HepG2 (cell line): ENCODE results near the gene NME2. TPM values are rescaled to one million over a fixed set of nuclear protein-coding genes. Genes with fewer than 3 reads are reported as not detected.

Experiments used
- CEBPB ChIP-seq: IDR thresholded peaks from 2 replicates; pipeline ENCODE4 v1.6.1; 2011; ENCODE audit warnings: low read depth, low read length, improper control_type of control experiment, borderline replicate concordance
- HNRNPL ChIP-seq: fragments of 200-400 bp; formaldehyde crosslinking; IDR thresholded peaks from 2 replicates; pipeline ENCODE4 v1.6.1; 2017; ENCODE audit warnings: mild to moderate bottlenecking, low read depth, low read length
- KDM5A ChIP-seq: fragments of 200-600 bp; sonication (generic); IDR thresholded peaks from 2 replicates; pipeline ENCODE4 v1.7.0; 2018; ENCODE audit warnings: antibody characterized with exemption, mild to moderate bottlenecking, low read length, borderline replicate concordance
- TAF1 ChIP-seq: sonication (generic); formaldehyde crosslinking; IDR thresholded peaks from 2 replicates; pipeline ENCODE4 v1.4.0; 2020; ENCODE audit warnings: missing genetic modification reagents
- ZBTB7A ChIP-seq: sonication (generic); formaldehyde crosslinking; IDR thresholded peaks from 2 replicates; pipeline ENCODE4 v1.8.0; 2022; ENCODE audit warnings: mild to moderate bottlenecking, missing genetic modification reagents
- ZNF530 ChIP-seq: sonication (generic); formaldehyde crosslinking; IDR thresholded peaks from 2 replicates; pipeline ENCODE4 v1.5.0; 2020; ENCODE audit warnings: low read depth, mild to moderate bottlenecking, missing genetic modification reagents
- ZNF7 ChIP-seq: IDR thresholded peaks from 2 replicates; pipeline ENCODE4 v1.6.1; 2016; ENCODE audit warnings: missing biosample characterization, missing genetic modification reagents
- polyA plus RNA-seq, 8 experiments: library from polyadenylated mRNA; depleted of rRNA in 3 of 8; stranded (reverse) in 7 of 8; unstranded in 1 of 8; fragments of >200 nt; fragmentation: Illumina TruSeq in 4 of 8; extraction: Trizol in 4 of 8; gene quantifications; 2 replicates each; pipeline versions ENCODE4 v1.2.1 to v1.2.3, GENCODE V29; 2011 to 2016; ENCODE audit warnings: low read depth in 4 of 8, missing spikeins in 1 of 8, mixed read lengths in 1 of 8; ENCODE audit not compliant: insufficient read depth in 1 of 8
- total RNA-seq, 5 experiments: library from RNA; depleted of rRNA; stranded (reverse); fragments of >200 nt; fragmentation: Illumina TruSeq; extraction: Trizol; gene quantifications; 2 replicates each; pipeline ENCODE4 v1.2.3, GENCODE V29; 2016; ENCODE audit warnings: low read depth in 1 of 5
- TF ChIP-seq, protein P1 (sequence below): sonication (generic); formaldehyde crosslinking; IDR thresholded peaks from 2 replicates; pipeline ENCODE4 v1.5.1; 2020; ENCODE audit warnings: mild to moderate bottlenecking, missing genetic modification reagents, borderline replicate concordance
- TF ChIP-seq, protein P2 (sequence below): sonication (generic); formaldehyde crosslinking; IDR thresholded peaks from 2 replicates; pipeline ENCODE4 v1.4.0; 2020; ENCODE audit warnings: low read depth, mild to moderate bottlenecking, missing genetic modification reagents
- TF ChIP-seq, protein P3 (sequence below): IDR thresholded peaks from 2 replicates; pipeline ENCODE4 v1.6.1; 2012; ENCODE audit warnings: low read length, improper control_type of control experiment
- TF ChIP-seq, protein P4 (sequence below): sonication (generic); formaldehyde crosslinking; IDR thresholded peaks from 2 replicates; pipeline ENCODE4 v1.4.0; 2020; ENCODE audit warnings: missing genetic modification reagents, borderline replicate concordance
- TF ChIP-seq, protein P5 (sequence below): sonication (generic); formaldehyde crosslinking; IDR thresholded peaks from 2 replicates; pipeline ENCODE4; 2020; ENCODE audit warnings: missing genetic modification reagents, mild to moderate bottlenecking, borderline replicate concordance
- TF ChIP-seq, protein P6 (sequence below): sonication (generic); formaldehyde crosslinking; IDR thresholded peaks from 2 replicates; pipeline ENCODE4 v1.4.0; 2020; ENCODE audit warnings: mild to moderate bottlenecking, missing genetic modification reagents
- TF ChIP-seq, protein P7 (sequence below): sonication (generic); formaldehyde crosslinking; IDR thresholded peaks from 2 replicates; pipeline ENCODE4 v1.4.0; 2020; ENCODE audit warnings: missing genetic modification reagents, borderline replicate concordance

The NME2 gene
- total and polyA plus RNA-seq, 2 of the 13 experiments (the other 11 are each of a cell fraction or from before 2014, with no cell fraction given) = 790 to 1,213 TPM

DNA sequence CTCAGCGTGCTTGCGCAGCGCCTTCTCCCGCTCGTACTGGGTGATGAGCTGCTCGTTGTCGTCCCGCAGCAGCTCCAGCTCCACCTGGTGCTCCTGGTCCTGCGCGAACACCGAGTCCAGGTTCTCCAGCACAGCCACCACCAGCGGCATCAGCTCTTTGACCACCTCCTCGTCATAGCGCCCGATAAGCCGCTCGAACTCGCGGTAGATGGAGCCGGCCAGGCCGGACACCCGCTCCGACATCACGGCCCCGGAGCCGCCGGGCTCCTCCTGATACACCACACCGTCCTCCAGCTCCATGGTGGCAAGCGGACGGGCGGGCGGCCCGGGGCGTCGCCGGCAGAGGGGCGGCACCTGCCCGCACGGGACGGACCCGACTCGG is 45.9 kb upstream of the NME2 start (continued):
- TF ChIP-seq, protein P1, sequence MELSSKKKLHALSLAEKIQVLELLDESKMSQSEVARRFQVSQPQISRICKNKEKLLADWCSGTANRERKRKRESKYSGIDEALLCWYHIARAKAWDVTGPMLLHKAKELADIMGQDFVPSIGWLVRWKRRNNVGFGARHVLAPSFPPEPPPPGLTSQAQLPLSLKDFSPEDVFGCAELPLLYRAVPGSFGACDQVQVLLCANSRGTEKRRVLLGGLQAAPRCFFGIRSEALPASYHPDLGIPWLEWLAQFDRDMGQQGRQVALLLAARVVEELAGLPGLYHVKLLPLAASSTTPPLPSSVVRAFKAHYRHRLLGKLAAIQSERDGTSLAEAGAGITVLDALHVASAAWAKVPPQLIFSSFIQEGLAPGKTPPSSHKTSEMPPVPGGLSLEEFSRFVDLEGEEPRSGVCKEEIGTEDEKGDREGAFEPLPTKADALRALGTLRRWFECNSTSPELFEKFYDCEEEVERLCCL = no peak
- TF ChIP-seq, protein P2, sequence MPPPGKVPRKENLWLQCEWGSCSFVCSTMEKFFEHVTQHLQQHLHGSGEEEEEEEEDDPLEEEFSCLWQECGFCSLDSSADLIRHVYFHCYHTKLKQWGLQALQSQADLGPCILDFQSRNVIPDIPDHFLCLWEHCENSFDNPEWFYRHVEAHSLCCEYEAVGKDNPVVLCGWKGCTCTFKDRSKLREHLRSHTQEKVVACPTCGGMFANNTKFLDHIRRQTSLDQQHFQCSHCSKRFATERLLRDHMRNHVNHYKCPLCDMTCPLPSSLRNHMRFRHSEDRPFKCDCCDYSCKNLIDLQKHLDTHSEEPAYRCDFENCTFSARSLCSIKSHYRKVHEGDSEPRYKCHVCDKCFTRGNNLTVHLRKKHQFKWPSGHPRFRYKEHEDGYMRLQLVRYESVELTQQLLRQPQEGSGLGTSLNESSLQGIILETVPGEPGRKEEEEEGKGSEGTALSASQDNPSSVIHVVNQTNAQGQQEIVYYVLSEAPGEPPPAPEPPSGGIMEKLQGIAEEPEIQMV = no peak
- TF ChIP-seq TAF1 (CRISPR knock-in tag) (no peak), ZBTB7A (CRISPR knock-in tag) (0 out of 2 replicates have a peak, but pooled peaks have one; percentile 9), HNRNPL (no peak), CEBPB (no peak), ZNF530 (no peak; the same call in 1 of the 2 replicates), ZNF7 (CRISPR knock-in tag) (no peak), KDM5A (no peak)
- TF ChIP-seq, protein P3, sequence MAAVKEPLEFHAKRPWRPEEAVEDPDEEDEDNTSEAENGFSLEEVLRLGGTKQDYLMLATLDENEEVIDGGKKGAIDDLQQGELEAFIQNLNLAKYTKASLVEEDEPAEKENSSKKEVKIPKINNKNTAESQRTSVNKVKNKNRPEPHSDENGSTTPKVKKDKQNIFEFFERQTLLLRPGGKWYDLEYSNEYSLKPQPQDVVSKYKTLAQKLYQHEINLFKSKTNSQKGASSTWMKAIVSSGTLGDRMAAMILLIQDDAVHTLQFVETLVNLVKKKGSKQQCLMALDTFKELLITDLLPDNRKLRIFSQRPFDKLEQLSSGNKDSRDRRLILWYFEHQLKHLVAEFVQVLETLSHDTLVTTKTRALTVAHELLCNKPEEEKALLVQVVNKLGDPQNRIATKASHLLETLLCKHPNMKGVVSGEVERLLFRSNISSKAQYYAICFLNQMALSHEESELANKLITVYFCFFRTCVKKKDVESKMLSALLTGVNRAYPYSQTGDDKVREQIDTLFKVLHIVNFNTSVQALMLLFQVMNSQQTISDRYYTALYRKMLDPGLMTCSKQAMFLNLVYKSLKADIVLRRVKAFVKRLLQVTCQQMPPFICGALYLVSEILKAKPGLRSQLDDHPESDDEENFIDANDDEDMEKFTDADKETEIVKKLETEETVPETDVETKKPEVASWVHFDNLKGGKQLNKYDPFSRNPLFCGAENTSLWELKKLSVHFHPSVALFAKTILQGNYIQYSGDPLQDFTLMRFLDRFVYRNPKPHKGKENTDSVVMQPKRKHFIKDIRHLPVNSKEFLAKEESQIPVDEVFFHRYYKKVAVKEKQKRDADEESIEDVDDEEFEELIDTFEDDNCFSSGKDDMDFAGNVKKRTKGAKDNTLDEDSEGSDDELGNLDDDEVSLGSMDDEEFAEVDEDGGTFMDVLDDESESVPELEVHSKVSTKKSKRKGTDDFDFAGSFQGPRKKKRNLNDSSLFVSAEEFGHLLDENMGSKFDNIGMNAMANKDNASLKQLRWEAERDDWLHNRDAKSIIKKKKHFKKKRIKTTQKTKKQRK = no peak
- TF ChIP-seq, protein P4, sequence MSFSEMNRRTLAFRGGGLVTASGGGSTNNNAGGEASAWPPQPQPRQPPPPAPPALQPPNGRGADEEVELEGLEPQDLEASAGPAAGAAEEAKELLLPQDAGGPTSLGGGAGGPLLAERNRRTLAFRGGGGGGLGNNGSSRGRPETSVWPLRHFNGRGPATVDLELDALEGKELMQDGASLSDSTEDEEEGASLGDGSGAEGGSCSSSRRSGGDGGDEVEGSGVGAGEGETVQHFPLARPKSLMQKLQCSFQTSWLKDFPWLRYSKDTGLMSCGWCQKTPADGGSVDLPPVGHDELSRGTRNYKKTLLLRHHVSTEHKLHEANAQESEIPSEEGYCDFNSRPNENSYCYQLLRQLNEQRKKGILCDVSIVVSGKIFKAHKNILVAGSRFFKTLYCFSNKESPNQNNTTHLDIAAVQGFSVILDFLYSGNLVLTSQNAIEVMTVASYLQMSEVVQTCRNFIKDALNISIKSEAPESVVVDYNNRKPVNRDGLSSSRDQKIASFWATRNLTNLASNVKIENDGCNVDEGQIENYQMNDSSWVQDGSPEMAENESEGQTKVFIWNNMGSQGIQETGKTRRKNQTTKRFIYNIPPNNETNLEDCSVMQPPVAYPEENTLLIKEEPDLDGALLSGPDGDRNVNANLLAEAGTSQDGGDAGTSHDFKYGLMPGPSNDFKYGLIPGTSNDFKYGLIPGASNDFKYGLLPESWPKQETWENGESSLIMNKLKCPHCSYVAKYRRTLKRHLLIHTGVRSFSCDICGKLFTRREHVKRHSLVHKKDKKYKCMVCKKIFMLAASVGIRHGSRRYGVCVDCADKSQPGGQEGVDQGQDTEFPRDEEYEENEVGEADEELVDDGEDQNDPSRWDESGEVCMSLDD (CRISPR knock-in tag) = no peak; the same call in 1 of the 2 replicates
- TF ChIP-seq, protein P5, sequence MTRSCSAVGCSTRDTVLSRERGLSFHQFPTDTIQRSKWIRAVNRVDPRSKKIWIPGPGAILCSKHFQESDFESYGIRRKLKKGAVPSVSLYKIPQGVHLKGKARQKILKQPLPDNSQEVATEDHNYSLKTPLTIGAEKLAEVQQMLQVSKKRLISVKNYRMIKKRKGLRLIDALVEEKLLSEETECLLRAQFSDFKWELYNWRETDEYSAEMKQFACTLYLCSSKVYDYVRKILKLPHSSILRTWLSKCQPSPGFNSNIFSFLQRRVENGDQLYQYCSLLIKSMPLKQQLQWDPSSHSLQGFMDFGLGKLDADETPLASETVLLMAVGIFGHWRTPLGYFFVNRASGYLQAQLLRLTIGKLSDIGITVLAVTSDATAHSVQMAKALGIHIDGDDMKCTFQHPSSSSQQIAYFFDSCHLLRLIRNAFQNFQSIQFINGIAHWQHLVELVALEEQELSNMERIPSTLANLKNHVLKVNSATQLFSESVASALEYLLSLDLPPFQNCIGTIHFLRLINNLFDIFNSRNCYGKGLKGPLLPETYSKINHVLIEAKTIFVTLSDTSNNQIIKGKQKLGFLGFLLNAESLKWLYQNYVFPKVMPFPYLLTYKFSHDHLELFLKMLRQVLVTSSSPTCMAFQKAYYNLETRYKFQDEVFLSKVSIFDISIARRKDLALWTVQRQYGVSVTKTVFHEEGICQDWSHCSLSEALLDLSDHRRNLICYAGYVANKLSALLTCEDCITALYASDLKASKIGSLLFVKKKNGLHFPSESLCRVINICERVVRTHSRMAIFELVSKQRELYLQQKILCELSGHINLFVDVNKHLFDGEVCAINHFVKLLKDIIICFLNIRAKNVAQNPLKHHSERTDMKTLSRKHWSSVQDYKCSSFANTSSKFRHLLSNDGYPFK (CRISPR knock-in tag) = no peak
- TF ChIP-seq, protein P6, sequence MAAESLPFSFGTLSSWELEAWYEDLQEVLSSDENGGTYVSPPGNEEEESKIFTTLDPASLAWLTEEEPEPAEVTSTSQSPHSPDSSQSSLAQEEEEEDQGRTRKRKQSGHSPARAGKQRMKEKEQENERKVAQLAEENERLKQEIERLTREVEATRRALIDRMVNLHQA (CRISPR knock-in tag) = no peak
- TF ChIP-seq, protein P7, sequence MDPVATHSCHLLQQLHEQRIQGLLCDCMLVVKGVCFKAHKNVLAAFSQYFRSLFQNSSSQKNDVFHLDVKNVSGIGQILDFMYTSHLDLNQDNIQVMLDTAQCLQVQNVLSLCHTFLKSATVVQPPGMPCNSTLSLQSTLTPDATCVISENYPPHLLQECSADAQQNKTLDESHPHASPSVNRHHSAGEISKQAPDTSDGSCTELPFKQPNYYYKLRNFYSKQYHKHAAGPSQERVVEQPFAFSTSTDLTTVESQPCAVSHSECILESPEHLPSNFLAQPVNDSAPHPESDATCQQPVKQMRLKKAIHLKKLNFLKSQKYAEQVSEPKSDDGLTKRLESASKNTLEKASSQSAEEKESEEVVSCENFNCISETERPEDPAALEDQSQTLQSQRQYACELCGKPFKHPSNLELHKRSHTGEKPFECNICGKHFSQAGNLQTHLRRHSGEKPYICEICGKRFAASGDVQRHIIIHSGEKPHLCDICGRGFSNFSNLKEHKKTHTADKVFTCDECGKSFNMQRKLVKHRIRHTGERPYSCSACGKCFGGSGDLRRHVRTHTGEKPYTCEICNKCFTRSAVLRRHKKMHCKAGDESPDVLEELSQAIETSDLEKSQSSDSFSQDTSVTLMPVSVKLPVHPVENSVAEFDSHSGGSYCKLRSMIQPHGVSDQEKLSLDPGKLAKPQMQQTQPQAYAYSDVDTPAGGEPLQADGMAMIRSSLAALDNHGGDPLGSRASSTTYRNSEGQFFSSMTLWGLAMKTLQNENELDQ = no peak; the same call in 1 of the 2 replicates
